Fibroblast of the aortic adventitia (primary cell): Measurements from ENCODE around the gene SASH1. TPM values are rescaled to one million over a fixed set of nuclear protein-coding genes. Genes with fewer than 3 reads are reported as not detected.

Experiments
- DNase-seq: peaks from one replicate; pipeline ENCODE4 v3.0.0-alpha.2; 2010; ENCODE audit warnings: low read depth
- H3K4me3 ChIP-seq: 2 replicates; pipeline ENCODE4 v1.5.1; 2011; ENCODE audit warnings: low read depth, mild to moderate bottlenecking, control low read depth, low read length, moderate library complexity
- CTCF ChIP-seq: IDR thresholded peaks from 2 replicates; pipeline ENCODE4 v1.5.1; 2011; ENCODE audit warnings: mild to moderate bottlenecking, low read length, control low read depth, inconsistent platforms; ENCODE audit not compliant: insufficient read depth
- total RNA-seq: library from RNA; depleted of rRNA; stranded (reverse); fragments of >200 nt; gene quantifications from 2 replicates; pipeline ENCODE4 v1.2.3, GENCODE V29; 2012; ENCODE audit warnings: low replicate concordance

SASH1 gene
- total RNA-seq, 1 donor: 59.5 TPM

GRCh38 chr6:148325316-148326068, 17.1 kb upstream of the SASH1 start:
- TF ChIP-seq CTCF: no peak
- no peak overlapping the region for H3K4me3 ChIP-seq
- DNase-seq: no peak

GRCh38 chr6:148328876-148329555, 13.6 kb upstream of the SASH1 start:
- DNase-seq: no peak
- H3K4me3 ChIP-seq: no peak overlapping the region
- no peak for TF ChIP-seq CTCF

GRCh38 chr6:148329596-148330381, 12.8 kb upstream of the SASH1 start:
- no peak overlapping the region for H3K4me3 ChIP-seq
- peak; percentile 96 for DNase-seq
- no peak for TF ChIP-seq CTCF

GRCh38 chr6:148332088-148332487, 10.6 kb upstream of the SASH1 start:
- DNase-seq: peak; percentile 71

GRCh38 chr6:148336901-148337300, 5.7 kb upstream of the SASH1 start:
- no peak for TF ChIP-seq CTCF
- no peak overlapping the region for H3K4me3 ChIP-seq
- DNase-seq: no peak

More at GRCh38 chr6:148332088-148332487, 10.6 kb upstream of the SASH1 start:
- TF ChIP-seq CTCF: no peak
- no peak overlapping the region for H3K4me3 ChIP-seq

- no peak overlapping the region for H3K4me3 ChIP-seq
- no peak for DNase-seq
- TF ChIP-seq CTCF: no peak
Observed at GRCh38 chr6:148339766-148340165, 2.9 kb upstream of the SASH1 start.
